IMR-90 (cell line): ENCODE measurements around the gene DNAH3. TPM values are rescaled to one million over a fixed set of nuclear protein-coding genes. Genes with fewer than 3 reads are reported as not detected.

Experiments
- ATAC-seq: fragments of 200-7000 bp; cut with Tn5 transposase; 2 replicates; pipeline ENCODE4 v1.9.1; 2020; ENCODE audit warnings: low read depth, mild to moderate bottlenecking, moderate library complexity
- BruUV-seq: library from RNA; stranded (reverse); fragments of 400-500 nt; replicated peaks from 2 replicates; lab custom pipeline; 2021; lab: Mats Ljungman, UMichigan
- CTCF ChIA-PET: fragments of 300-600 bp; formaldehyde crosslinking; extraction: SDS; loops from one replicate; lab custom pipeline; 2021; ENCODE audit warnings: antibody characterized with exemption; lab: Yijun Ruan, JAX
- POLR2A ChIA-PET: fragments of 300-600 bp; sonication (Branson Sonifier 250); formaldehyde crosslinking; loops from one replicate; lab custom pipeline; 2022; ENCODE audit warnings: antibody characterized with exemption; ENCODE audit not compliant: unreplicated experiment; lab: Charles Lee
- DNase-seq: peaks from one replicate; pipeline ENCODE4 v3.0.0; 2013
- H2AFZ ChIP-seq: replicated peaks from 2 replicates; pipeline ENCODE3; 2013; ENCODE audit warnings: low read length, mild to moderate bottlenecking; ENCODE audit not compliant: poor library complexity
- H2AK5ac ChIP-seq: 2 replicates; pipeline ENCODE4 v1.6.1; 2013; ENCODE audit warnings: low read depth, low read length, inconsistent platforms
- H2AK9ac ChIP-seq: replicated peaks from 2 replicates; pipeline ENCODE3; 2013; ENCODE audit warnings: mild to moderate bottlenecking, low read depth, low read length, moderate library complexity; ENCODE audit not compliant: poor library complexity
- H2BK120ac ChIP-seq: 2 replicates; pipeline ENCODE4 v1.6.1; 2013; ENCODE audit warnings: low read depth, low read length, inconsistent platforms
- H2BK15ac ChIP-seq: 3 replicates; pipeline ENCODE4 v1.6.1; 2013; ENCODE audit warnings: low read depth, low read length, inconsistent platforms
- H2BK20ac ChIP-seq: 2 replicates; pipeline ENCODE4 v1.6.1; 2013; ENCODE audit warnings: low read depth, mild to moderate bottlenecking, inconsistent platforms, low read length, moderate library complexity
- H2BK5ac ChIP-seq: 2 replicates; pipeline ENCODE4 v1.6.1; 2013; ENCODE audit warnings: mild to moderate bottlenecking, low read depth, low read length, inconsistent platforms; ENCODE audit not compliant: poor library complexity, severe bottlenecking
- H3K14ac ChIP-seq: replicated peaks from 2 replicates; pipeline ENCODE4 v1.6.1; 2013; ENCODE audit warnings: low read depth, low read length, inconsistent platforms
- H3K18ac ChIP-seq: 2 replicates; pipeline ENCODE4 v1.6.1; 2013; ENCODE audit warnings: low read depth, low read length, control low read depth
- H3K23ac ChIP-seq: 2 replicates; pipeline ENCODE4 v1.6.1; 2013; ENCODE audit warnings: low read depth, low read length, inconsistent platforms
- H3K27ac ChIP-seq: 2 replicates; pipeline ENCODE4 v1.5.1; 2013; ENCODE audit warnings: mild to moderate bottlenecking, control low read depth, low read length; ENCODE audit not compliant: insufficient read depth
- H3K27me3 ChIP-seq: 2 replicates; pipeline ENCODE4 v1.6.1; 2013; ENCODE audit warnings: low read length; ENCODE audit not compliant: control insufficient read depth, insufficient read depth
- H3K36me3 ChIP-seq: 2 replicates; pipeline ENCODE4 v1.6.1; 2013; ENCODE audit warnings: low read length, mixed read lengths; ENCODE audit not compliant: control insufficient read depth, insufficient read depth
- H3K4ac ChIP-seq: 2 replicates; pipeline ENCODE4 v1.6.1; 2013; ENCODE audit warnings: low read depth, low read length, inconsistent platforms
- H3K4me1 ChIP-seq: 2 replicates; pipeline ENCODE4 v1.6.1; 2013; ENCODE audit warnings: low read length, mixed read lengths; ENCODE audit not compliant: control insufficient read depth, insufficient read depth
- H3K4me2 ChIP-seq: 2 replicates; pipeline ENCODE4 v1.6.1; 2013; ENCODE audit warnings: low read depth, mild to moderate bottlenecking, control low read depth, low read length, moderate library complexity
- H3K4me3 ChIP-seq: 2 replicates; pipeline ENCODE4 v1.5.1; 2013; ENCODE audit warnings: low read depth, mild to moderate bottlenecking, control low read depth, low read length, moderate library complexity; ENCODE audit not compliant: insufficient read depth
- H3K56ac ChIP-seq: 2 replicates; pipeline ENCODE4 v1.6.1; 2013; ENCODE audit warnings: low read length, inconsistent platforms; ENCODE audit not compliant: insufficient read depth; ENCODE audit errors: extremely low read depth
- H3K79me1 ChIP-seq, 2 experiments: 2 replicates each; pipeline ENCODE4 v1.6.1; 2013; ENCODE audit warnings: low read length in 2 of 2, inconsistent platforms in 1 of 2, low read depth in 1 of 2
- H3K9ac ChIP-seq: 2 replicates; pipeline ENCODE4 v1.6.1; 2013; ENCODE audit warnings: low read depth, low read length, control low read depth
- H3K9me1 ChIP-seq: 2 replicates; pipeline ENCODE4 v1.6.1; 2013; ENCODE audit warnings: low read length, inconsistent platforms; ENCODE audit not compliant: insufficient read depth
- H3K9me3 ChIP-seq: 2 replicates; pipeline ENCODE4 v1.6.1; 2013; ENCODE audit warnings: low read length; ENCODE audit not compliant: control insufficient read depth, insufficient read depth
- H4K20me1 ChIP-seq: 2 replicates; pipeline ENCODE4 v1.6.1; 2013; ENCODE audit warnings: low read length, inconsistent platforms; ENCODE audit not compliant: insufficient read depth
- H4K5ac ChIP-seq: 2 replicates; pipeline ENCODE4 v1.6.1; 2013; ENCODE audit warnings: mild to moderate bottlenecking, low read depth, low read length, control low read depth
- H4K8ac ChIP-seq, 2 experiments: 2 replicates each; pipeline ENCODE4 v1.6.1; 2013; ENCODE audit warnings: low read depth in 2 of 2, low read length in 2 of 2, control low read depth in 1 of 2, inconsistent platforms in 1 of 2
- H4K91ac ChIP-seq: 2 replicates; pipeline ENCODE4 v1.6.1; 2013; ENCODE audit warnings: low read depth, low read length, inconsistent platforms; ENCODE audit not compliant: insufficient read depth
- BHLHE40 ChIP-seq: fragments of 150-350 bp; IDR thresholded peaks from 2 replicates; pipeline ENCODE4 v1.6.1; 2016; ENCODE audit warnings: mild to moderate bottlenecking, low read depth, low read length
- CEBPB ChIP-seq: IDR thresholded peaks from 2 replicates; pipeline ENCODE4 v1.6.1; 2012; ENCODE audit warnings: low read depth, low read length, improper control_type of control experiment
- CHD1 ChIP-seq: IDR thresholded peaks from 2 replicates; pipeline ENCODE4 v1.6.1; 2012; ENCODE audit warnings: low read depth, low read length, improper control_type of control experiment
- FOS ChIP-seq: fragments of 150-350 bp; IDR thresholded peaks from 2 replicates; pipeline ENCODE4 v1.6.1; 2016; ENCODE audit warnings: low read depth, low read length
- MAFK ChIP-seq: IDR thresholded peaks from 2 replicates; pipeline ENCODE4 v1.6.1; 2012; ENCODE audit warnings: low read depth, low read length, improper control_type of control experiment
- MAZ ChIP-seq: IDR thresholded peaks from 2 replicates; pipeline ENCODE4 v1.6.1; 2012; ENCODE audit warnings: low read depth, mild to moderate bottlenecking, low read length, improper control_type of control experiment, moderate library complexity, borderline replicate concordance
- MXI1 ChIP-seq: IDR thresholded peaks from 2 replicates; pipeline ENCODE4 v1.6.1; 2012; ENCODE audit warnings: low read depth, mild to moderate bottlenecking, low read length, moderate library complexity, borderline replicate concordance
- RCOR1 ChIP-seq: IDR thresholded peaks from 2 replicates; pipeline ENCODE4 v1.6.1; 2012; ENCODE audit warnings: mild to moderate bottlenecking, low read length, improper control_type of control experiment; ENCODE audit not compliant: insufficient replicate concordance
- USF2 ChIP-seq: fragments of 150-350 bp; IDR thresholded peaks from 2 replicates; pipeline ENCODE4 v1.6.1; 2017; ENCODE audit warnings: mild to moderate bottlenecking, antibody characterized with exemption, low read length, low read depth
- WGBS, 2 experiments: methylation state at CpG; one replicate each; pipeline versions ENCODE4 v1.1.5 to v1.1.7; 2013; ENCODE audit warnings: missing lambda C conversion rate in 2 of 2; ENCODE audit not compliant: insufficient read length in 1 of 2; ENCODE audit errors: extremely low coverage in 2 of 2; 5-methylcytosine and 5-hydroxymethylcytosine counted together
- dilution Hi-C: fragments of 300-500 bp; cut with HindIII; formaldehyde crosslinking; loops from one replicate; pipeline ENCODE4 v1.14.3; 2018; ENCODE audit warnings: low sequenced_read_pairs; ENCODE audit not compliant: unreplicated experiment
- in situ Hi-C: fragments of 300-500 bp; cut with MboI; formaldehyde crosslinking; loops from 3 replicates; pipeline ENCODE4 v1.14.3; 2019; ENCODE audit warnings: low sequenced_read_pairs, inconsistent platforms, mixed read lengths
- intact Hi-C: fragments of 100-400 bp; cut with micrococcal nuclease; formaldehyde crosslinking; loops from 2 replicates; pipeline ENCODE4 v1.10.0; 2022
- polyA plus RNA-seq, 3 experiments: library from polyadenylated mRNA; depleted of rRNA; stranded (reverse); fragments of >200 nt; gene quantifications; 2 replicates each; pipeline ENCODE4 v1.2.3, GENCODE V29; 2012; ENCODE audit warnings: low replicate concordance in 1 of 3
- total RNA-seq: library from RNA; depleted of rRNA; stranded (reverse); fragments of >200 nt; gene quantifications from 2 replicates; pipeline ENCODE4 v1.2.3, GENCODE V29; 2012

Gene DNAH3
- total and polyA plus RNA-seq, 2 of the 4 experiments (the other 2 are of a cell fraction): not detected

- POLR2A ChIA-PET: no interaction called here
- WGBS, 2 experiments: 100% methylated on average over 1 of the region's 12 CpGs; no CpG with 5 or more reads in 1 of the 2 experiments
- DNase-seq: no peak
Measured at GRCh38 chr16:21167929-21168602, 17.4 kb upstream of the DNAH3 start.

More at GRCh38 chr16:21167929-21168602, 17.4 kb upstream of the DNAH3 start:
- dilution Hi-C loops (no loop called here), intact Hi-C loops (no loop called here), in situ Hi-C loops (loop anchor here (25.0 kb wide), 1 partner anchor 1169 kb away; no protein-coding TSS in a partner anchor)
- Histone ChIP-seq H2AK9ac (no peak overlapping the region), H3K4me2 (no peak overlapping the region), H3K4me3 (no peak overlapping the region), H3K9me3 (no peaks in the 10 kb centered on the region), H3K27ac (no peak overlapping the region), H3K14ac (no peak overlapping the region), H3K79me1 (peaks cover 6 to 30% of the 10 kb centered on the region in 2 experiments; a peak in 3 of 4 replicates), H3K9ac (no peak overlapping the region), H3K4ac (no peak overlapping the region), H2BK15ac (no peak overlapping the region), H2BK120ac (no peak overlapping the region), H4K8ac (no peak overlapping the region), H2BK20ac (0 out of 2 replicates have a peak overlapping the region, but pooled peaks have one; percentile 57), H3K27me3 (no peaks in the 10 kb centered on the region), H2AK5ac (peak overlapping the region; percentile 56; the same call in 1 of the 2 replicates), H4K20me1 (peaks cover 17% of the 10 kb centered on the region), H3K4me1 (peaks cover 14% of the 10 kb centered on the region), H2AFZ (no peak overlapping the region), H3K56ac (no peak overlapping the region), H3K36me3 (peaks cover 43% of the 10 kb centered on the region), H4K91ac (peak overlapping the region; percentile 31; the same call in 1 of the 2 replicates), H3K9me1 (peaks cover 25% of the 10 kb centered on the region), H4K5ac (no peak overlapping the region), H2BK5ac (peak overlapping the region; percentile 67), H3K18ac (peak overlapping the region; percentile 43; the same call in 1 of the 2 replicates), H3K23ac (no peak overlapping the region)
- TF ChIP-seq RCOR1 (no peak), CEBPB (no peak), MAFK (peak; percentile 39; the same call in 1 of the 2 replicates), CHD1 (no peak), FOS (no peak), MAZ (no peak), MXI1 (no peak), BHLHE40 (no peak), USF2 (no peak)
- CTCF ChIA-PET: interaction anchor here (0.6 to 1.0 kb wide), 4 partner anchors 21 to 1640 kb away, joined by 3 to 4 read pairs (median 3); partner anchors contain the start of gene UQCRC2
- no peak for ATAC-seq
- no TSS peak for BruUV-seq
